Loucy (cell line): ENCODE measurements around the gene ADARB2.

Source experiments
- EZH2phosphoT487 ChIP-seq: fragments of 200-600 bp; IDR thresholded peaks from 2 replicates; pipeline ENCODE4 v1.6.1; 2018; ENCODE audit warnings: antibody characterized with exemption, mild to moderate bottlenecking, moderate library complexity, borderline replicate concordance
- TF ChIP-seq, protein P1 (sequence below): fragments of 200-600 bp; sonication (generic); conservative IDR thresholded peaks from 2 replicates; pipeline ENCODE4 v1.5.1; 2014; ENCODE audit warnings: mild to moderate bottlenecking, antibody characterized with exemption, low read length

DNA sequence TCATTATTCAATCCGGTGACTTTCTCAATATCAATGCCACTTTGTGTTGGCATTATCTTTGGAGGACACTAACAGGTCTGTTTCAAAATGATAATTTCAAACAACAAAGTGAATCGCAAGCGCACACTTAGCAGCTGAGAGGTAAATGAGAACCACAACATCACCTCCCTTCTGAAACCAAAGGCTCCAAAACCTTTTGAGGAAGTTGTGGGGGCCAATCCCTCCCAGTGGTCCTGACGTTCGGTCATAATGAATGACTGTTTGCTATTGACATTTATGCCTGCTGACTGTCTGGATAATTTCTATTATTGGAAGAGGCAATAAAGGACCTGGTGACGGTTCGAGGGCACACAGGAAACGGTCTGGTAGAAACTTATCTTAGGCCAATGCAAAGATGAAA lies 1.8 kb downstream of the ADARB2 start:
- TF ChIP-seq, protein P1, sequence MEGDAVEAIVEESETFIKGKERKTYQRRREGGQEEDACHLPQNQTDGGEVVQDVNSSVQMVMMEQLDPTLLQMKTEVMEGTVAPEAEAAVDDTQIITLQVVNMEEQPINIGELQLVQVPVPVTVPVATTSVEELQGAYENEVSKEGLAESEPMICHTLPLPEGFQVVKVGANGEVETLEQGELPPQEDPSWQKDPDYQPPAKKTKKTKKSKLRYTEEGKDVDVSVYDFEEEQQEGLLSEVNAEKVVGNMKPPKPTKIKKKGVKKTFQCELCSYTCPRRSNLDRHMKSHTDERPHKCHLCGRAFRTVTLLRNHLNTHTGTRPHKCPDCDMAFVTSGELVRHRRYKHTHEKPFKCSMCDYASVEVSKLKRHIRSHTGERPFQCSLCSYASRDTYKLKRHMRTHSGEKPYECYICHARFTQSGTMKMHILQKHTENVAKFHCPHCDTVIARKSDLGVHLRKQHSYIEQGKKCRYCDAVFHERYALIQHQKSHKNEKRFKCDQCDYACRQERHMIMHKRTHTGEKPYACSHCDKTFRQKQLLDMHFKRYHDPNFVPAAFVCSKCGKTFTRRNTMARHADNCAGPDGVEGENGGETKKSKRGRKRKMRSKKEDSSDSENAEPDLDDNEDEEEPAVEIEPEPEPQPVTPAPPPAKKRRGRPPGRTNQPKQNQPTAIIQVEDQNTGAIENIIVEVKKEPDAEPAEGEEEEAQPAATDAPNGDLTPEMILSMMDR = no peak
- TF ChIP-seq EZH2phosphoT487 = no peak
